ENCODE data around the gene IL17RA. TPM values are rescaled to one million over a fixed set of nuclear protein-coding genes. Genes with fewer than 3 reads are reported as not detected.

IL17RA gene
- total and polyA plus RNA-seq, 2 experiments from 2014 or later = 13.9 to 18.3 TPM

GRCh38 chr22:17132112-17132511 is 47.3 kb downstream of the IL17RA start:
- no peaks in the 10 kb centered on the region for H3K9me3 ChIP-seq (ENCODE audit: low read depth)
- H3K4me2 ChIP-seq (ENCODE audit: unreplicated experiment) = no peak overlapping the region
- no peak for DNase-seq
- H3K27ac ChIP-seq = no peak overlapping the region
- no peaks in the 10 kb centered on the region for H3K79me2 ChIP-seq (ENCODE audit: insufficient read depth)
- no peak overlapping the region for H3K9ac ChIP-seq
- no peak overlapping the region for H3K4me3 ChIP-seq
- WGBS, 2 experiments (ENCODE audit: low coverage in 1 of 2, low lambda C conversion rate in 2 of 2, missing lambda C conversion rate in 2 of 2) = 29 to 31% methylated on average over 2 of the region's 2 CpGs
- H3K36me3 ChIP-seq (ENCODE audit: low read depth) = no peaks in the 10 kb centered on the region
- H3F3A ChIP-seq (ENCODE audit: insufficient read depth) = 0 out of 2 replicates have a peak, but pooled peaks cover 3% of the 10 kb centered on the region
- TF ChIP-seq EZH2 (IDR thresholded peaks at IDR 0.05; ENCODE audit: insufficient read depth, poor library complexity, severe bottlenecking) (no peak), EZH2phosphoT487 (IDR thresholded peaks at IDR 0.05; ENCODE audit: insufficient read depth, low read depth) (no peak)
- in situ Hi-C loops (cut with MboI) = no loop called here
- H3K4me1 ChIP-seq (ENCODE audit: insufficient read depth) = no peaks in the 10 kb centered on the region
- H3K9me2 ChIP-seq (ENCODE audit: insufficient read depth) = no peaks in the 10 kb centered on the region
- H4K20me1 ChIP-seq (ENCODE audit: insufficient read depth) = no peaks in the 10 kb centered on the region
- no peak overlapping the region for H2AFZ ChIP-seq
- H3K27me3 ChIP-seq (replicated peaks; ENCODE audit: insufficient read depth) = no peaks in the 10 kb centered on the region

- H3F3A ChIP-seq (ENCODE audit: insufficient read depth) = 0 out of 2 replicates have a peak, but pooled peaks cover 3% of the 10 kb centered on the region
- in situ Hi-C loops (cut with MboI) = no loop called here
Observed at GRCh38 chr22:17133137-17133536, 48.3 kb downstream of the IL17RA start.

GRCh38 chr22:17135153-17135760 is 50.5 kb downstream of the IL17RA start:
- no peak overlapping the region for H3K4me3 ChIP-seq
- H3K27ac ChIP-seq = no peak overlapping the region
- DNase-seq = no peak
- H3K4me2 ChIP-seq (ENCODE audit: unreplicated experiment) = no peak overlapping the region
- in situ Hi-C loops (cut with MboI) = no loop called here
- no peaks in the 10 kb centered on the region for H3K9me3 ChIP-seq (ENCODE audit: low read depth)
- H3K9me2 ChIP-seq (ENCODE audit: insufficient read depth) = no peaks in the 10 kb centered on the region
- H2AFZ ChIP-seq = no peak overlapping the region
- 91 to 92% methylated on average over 15 of the region's 15 CpGs for WGBS, 2 experiments (ENCODE audit: low coverage in 1 of 2, low lambda C conversion rate in 2 of 2, missing lambda C conversion rate in 2 of 2)
- H3F3A ChIP-seq (ENCODE audit: insufficient read depth) = 0 out of 2 replicates have a peak, but pooled peaks cover 2% of the 10 kb centered on the region
- H3K79me2 ChIP-seq (ENCODE audit: insufficient read depth) = no peaks in the 10 kb centered on the region
- no peaks in the 10 kb centered on the region for H3K4me1 ChIP-seq (ENCODE audit: insufficient read depth)
- H3K9ac ChIP-seq = no peak overlapping the region
- H4K20me1 ChIP-seq (ENCODE audit: insufficient read depth) = no peaks in the 10 kb centered on the region
- H3K36me3 ChIP-seq (ENCODE audit: low read depth) = no peaks in the 10 kb centered on the region
- TF ChIP-seq EZH2 (IDR thresholded peaks at IDR 0.05; ENCODE audit: insufficient read depth, poor library complexity, severe bottlenecking) (no peak), EZH2phosphoT487 (IDR thresholded peaks at IDR 0.05; ENCODE audit: insufficient read depth, low read depth) (no peak)
- H3K27me3 ChIP-seq (replicated peaks; ENCODE audit: insufficient read depth) = no peaks in the 10 kb centered on the region

More at GRCh38 chr22:17133137-17133536, 48.3 kb downstream of the IL17RA start:
- H4K20me1 ChIP-seq (ENCODE audit: insufficient read depth) = no peaks in the 10 kb centered on the region
- H3K9me3 ChIP-seq (ENCODE audit: low read depth) = no peaks in the 10 kb centered on the region
- no peaks in the 10 kb centered on the region for H3K36me3 ChIP-seq (ENCODE audit: low read depth)
- no peak overlapping the region for H3K4me2 ChIP-seq (ENCODE audit: unreplicated experiment)
- H3K27ac ChIP-seq = no peak overlapping the region
- whole genome bisulfite sequencing, 2 experiments (ENCODE audit: low coverage in 1 of 2, low lambda C conversion rate in 2 of 2, missing lambda C conversion rate in 2 of 2) = 98 to 99% methylated on average over 7 of the region's 7 CpGs
- no peaks in the 10 kb centered on the region for H3K4me1 ChIP-seq (ENCODE audit: insufficient read depth)
- H2AFZ ChIP-seq = no peak overlapping the region
- no peaks in the 10 kb centered on the region for H3K9me2 ChIP-seq (ENCODE audit: insufficient read depth)
- H3K27me3 ChIP-seq (replicated peaks; ENCODE audit: insufficient read depth) = no peaks in the 10 kb centered on the region
- DNase-seq = no peak
- no peak overlapping the region for H3K4me3 ChIP-seq
- H3K79me2 ChIP-seq (ENCODE audit: insufficient read depth) = no peaks in the 10 kb centered on the region
- no peak overlapping the region for H3K9ac ChIP-seq
- TF ChIP-seq EZH2 (IDR thresholded peaks at IDR 0.05; ENCODE audit: insufficient read depth, poor library complexity, severe bottlenecking) (no peak), EZH2phosphoT487 (IDR thresholded peaks at IDR 0.05; ENCODE audit: insufficient read depth, low read depth) (no peak)

GRCh38 chr22:17137170-17137569 is 52.4 kb downstream of the IL17RA start:
- Histone ChIP-seq H3K27me3 (replicated peaks; ENCODE audit: insufficient read depth) (no peaks in the 10 kb centered on the region), H4K20me1 (ENCODE audit: insufficient read depth) (no peaks in the 10 kb centered on the region), H3K4me2 (ENCODE audit: unreplicated experiment) (no peak overlapping the region), H3K9ac (no peak overlapping the region), H3K4me1 (ENCODE audit: insufficient read depth) (no peaks in the 10 kb centered on the region), H3K9me3 (ENCODE audit: low read depth) (no peaks in the 10 kb centered on the region), H3K36me3 (ENCODE audit: low read depth) (peaks cover 5% of the 10 kb centered on the region; the same call in 1 of the 2 replicates), H3K4me3 (no peak overlapping the region), H3K79me2 (ENCODE audit: insufficient read depth) (no peaks in the 10 kb centered on the region), H3K27ac (no peak overlapping the region), H3F3A (ENCODE audit: insufficient read depth) (no peaks in the 10 kb centered on the region), H2AFZ (no peak overlapping the region), H3K9me2 (ENCODE audit: insufficient read depth) (no peaks in the 10 kb centered on the region)
- DNase-seq = no peak
- TF ChIP-seq EZH2 (IDR thresholded peaks at IDR 0.05; ENCODE audit: insufficient read depth, poor library complexity, severe bottlenecking) (no peak), EZH2phosphoT487 (IDR thresholded peaks at IDR 0.05; ENCODE audit: insufficient read depth, low read depth) (no peak)
- in situ Hi-C loops (cut with MboI) = no loop called here
- 75 to 76% methylated on average over 4 of the region's 4 CpGs for WGBS, 2 experiments (ENCODE audit: low coverage in 1 of 2, low lambda C conversion rate in 2 of 2, missing lambda C conversion rate in 2 of 2)

Measured in GM23248 (cell line).